Fibroblast of lung (primary cell): Measurements from ENCODE around the gene CCDC88C. TPM values are rescaled to one million over a fixed set of nuclear protein-coding genes. Genes with fewer than 3 reads are reported as not detected.
A peak's percentile ranks its signal among the peaks of the same experiment; 100 is the strongest.

ENCODE experiments used
- DNase-seq, 2 donors: peaks; one replicate each; pipeline versions ENCODE4 v3.0.0 to v3.0.0-alpha.2; 2010; ENCODE audit warnings: low read depth in 2 of 2
- H2AFZ ChIP-seq: 2 replicates; pipeline ENCODE4 v1.5.1; 2012; ENCODE audit warnings: low read length, control low read depth, inconsistent platforms
- H3K27ac ChIP-seq: 2 replicates; pipeline ENCODE4 v1.5.1; 2011; ENCODE audit warnings: low read length, control low read depth; ENCODE audit not compliant: insufficient read depth
- H3K27me3 ChIP-seq: 2 replicates; pipeline ENCODE4 v1.5.1; 2011; ENCODE audit warnings: mild to moderate bottlenecking, low read length; ENCODE audit not compliant: control insufficient read depth, insufficient read depth
- H3K36me3 ChIP-seq: 2 replicates; pipeline ENCODE4 v1.5.1; 2011; ENCODE audit warnings: low read length; ENCODE audit not compliant: control insufficient read depth, insufficient read depth
- H3K4me1 ChIP-seq: 2 replicates; pipeline ENCODE4 v1.5.1; 2011; ENCODE audit warnings: low read length; ENCODE audit not compliant: control insufficient read depth, insufficient read depth; ENCODE audit errors: extremely low read depth
- H3K4me2 ChIP-seq: 2 replicates; pipeline ENCODE4 v1.5.1; 2011; ENCODE audit warnings: low read length, control low read depth; ENCODE audit not compliant: insufficient read depth; ENCODE audit errors: extremely low read depth
- H3K4me3 ChIP-seq, 4 experiments: fragments of 200-600 bp in 1 of 4; sonication (generic) in 1 of 4; replicated peaks in 1 of 4; 2 replicates each; pipeline ENCODE4 v1.5.1; 2011 to 2016; ENCODE audit warnings: low read length in 4 of 4, low read depth in 3 of 4, mild to moderate bottlenecking in 3 of 4, control low read depth in 2 of 4, inconsistent platforms in 1 of 4, mixed read lengths in 1 of 4; ENCODE audit not compliant: insufficient read depth in 1 of 4; ENCODE audit errors: control extremely low read depth in 1 of 4
- H3K79me2 ChIP-seq: 2 replicates; pipeline ENCODE4 v1.5.1; 2012; ENCODE audit warnings: mild to moderate bottlenecking, low read length, inconsistent platforms; ENCODE audit not compliant: control insufficient read depth, insufficient read depth
- H3K9ac ChIP-seq: 2 replicates; pipeline ENCODE4 v1.5.1; 2011; ENCODE audit warnings: mild to moderate bottlenecking, low read length, control low read depth; ENCODE audit not compliant: insufficient read depth
- H3K9me3 ChIP-seq: 2 replicates; pipeline ENCODE4 v1.5.1; 2012; ENCODE audit warnings: low read depth, low read length; ENCODE audit not compliant: control insufficient read depth, insufficient read depth
- H4K20me1 ChIP-seq: 2 replicates; pipeline ENCODE4 v1.5.1; 2011; ENCODE audit warnings: low read length; ENCODE audit not compliant: control insufficient read depth, insufficient read depth; ENCODE audit errors: extremely low read depth
- EZH2 ChIP-seq: IDR thresholded peaks from 2 replicates; pipeline ENCODE4 v1.5.1; 2012; ENCODE audit warnings: low read length, control low read depth, mild to moderate bottlenecking; ENCODE audit errors: missing control alignments
- polyA plus RNA-seq, 2 donors: library from polyadenylated mRNA; depleted of rRNA in 1 of 2; stranded (reverse) in 1 of 2; unstranded in 1 of 2; fragments of >200 nt; gene quantifications; 2 replicates each; pipeline ENCODE4 v1.2.1, GENCODE V29; 2011 to 2012; ENCODE audit warnings: missing spikeins in 1 of 2
- total RNA-seq: library from RNA; depleted of rRNA; stranded (reverse); fragments of >200 nt; gene quantifications from 2 replicates; pipeline ENCODE4 v1.2.1, GENCODE V29; 2014
- TF ChIP-seq, protein P1 (sequence below), 2 donors: IDR thresholded peaks in 1 of 2; conservative IDR thresholded peaks in 1 of 2; 1 replicate in 1 of 2; 2 replicates in 1 of 2; pipeline ENCODE4 v1.5.1; 2011 to 2012; ENCODE audit warnings: low read length in 2 of 2, control low read depth in 1 of 2, inconsistent platforms in 1 of 2, low read depth in 1 of 2, mild to moderate bottlenecking in 1 of 2

CCDC88C gene
- total and polyA plus RNA-seq, 2 donors (not counting 1 experiment from before 2014, with no cell fraction given) = 0.02 to 0.17 TPM

GRCh38 chr14:91229743-91230200 lies 187.8 kb downstream of the CCDC88C start:
- no peak overlapping the region for H3K9ac ChIP-seq
- peaks cover 2% of the 10 kb centered on the region for H3K4me1 ChIP-seq
- TF ChIP-seq EZH2 = no peak
- TF ChIP-seq, protein P1, sequence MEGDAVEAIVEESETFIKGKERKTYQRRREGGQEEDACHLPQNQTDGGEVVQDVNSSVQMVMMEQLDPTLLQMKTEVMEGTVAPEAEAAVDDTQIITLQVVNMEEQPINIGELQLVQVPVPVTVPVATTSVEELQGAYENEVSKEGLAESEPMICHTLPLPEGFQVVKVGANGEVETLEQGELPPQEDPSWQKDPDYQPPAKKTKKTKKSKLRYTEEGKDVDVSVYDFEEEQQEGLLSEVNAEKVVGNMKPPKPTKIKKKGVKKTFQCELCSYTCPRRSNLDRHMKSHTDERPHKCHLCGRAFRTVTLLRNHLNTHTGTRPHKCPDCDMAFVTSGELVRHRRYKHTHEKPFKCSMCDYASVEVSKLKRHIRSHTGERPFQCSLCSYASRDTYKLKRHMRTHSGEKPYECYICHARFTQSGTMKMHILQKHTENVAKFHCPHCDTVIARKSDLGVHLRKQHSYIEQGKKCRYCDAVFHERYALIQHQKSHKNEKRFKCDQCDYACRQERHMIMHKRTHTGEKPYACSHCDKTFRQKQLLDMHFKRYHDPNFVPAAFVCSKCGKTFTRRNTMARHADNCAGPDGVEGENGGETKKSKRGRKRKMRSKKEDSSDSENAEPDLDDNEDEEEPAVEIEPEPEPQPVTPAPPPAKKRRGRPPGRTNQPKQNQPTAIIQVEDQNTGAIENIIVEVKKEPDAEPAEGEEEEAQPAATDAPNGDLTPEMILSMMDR (conservative IDR thresholded peaks at IDR 0.05 in 1 of 2, IDR thresholded peaks at IDR 0.05 in 1 of 2; ENCODE audit: low read depth in 1 of 2, low read length in 2 of 2) = no peak
- no peak overlapping the region for H3K4me3 ChIP-seq
- no peaks in the 10 kb centered on the region for H3K9me3 ChIP-seq
- H3K79me2 ChIP-seq = no peaks in the 10 kb centered on the region
- no peaks in the 10 kb centered on the region for H3K36me3 ChIP-seq
- H2AFZ ChIP-seq = no peak overlapping the region
- DNase-seq = peak in 1 of 2 donors; percentile 94
- no peaks in the 10 kb centered on the region for H3K27me3 ChIP-seq
- H4K20me1 ChIP-seq = no peaks in the 10 kb centered on the region
- H3K27ac ChIP-seq = no peak overlapping the region
- no peak overlapping the region for H3K4me2 ChIP-seq

GRCh38 chr14:91229005-91229382 lies 188.6 kb downstream of the CCDC88C start:
- Histone ChIP-seq H3K79me2 (no peaks in the 10 kb centered on the region), H3K9me3 (no peaks in the 10 kb centered on the region), H3K27ac (no peak overlapping the region), H3K27me3 (no peaks in the 10 kb centered on the region), H3K4me2 (no peak overlapping the region), H3K9ac (no peak overlapping the region), H3K4me1 (peaks cover 2% of the 10 kb centered on the region), H3K36me3 (peaks cover 2% of the 10 kb centered on the region), H2AFZ (no peak overlapping the region), H4K20me1 (no peaks in the 10 kb centered on the region), H3K4me3 (no peak overlapping the region)
- TF ChIP-seq, protein P1 (conservative IDR thresholded peaks at IDR 0.05 in 1 of 2, IDR thresholded peaks at IDR 0.05 in 1 of 2; ENCODE audit: low read depth in 1 of 2, low read length in 2 of 2) = no peak
- no peak for TF ChIP-seq EZH2
- no peak for DNase-seq

DNA sequence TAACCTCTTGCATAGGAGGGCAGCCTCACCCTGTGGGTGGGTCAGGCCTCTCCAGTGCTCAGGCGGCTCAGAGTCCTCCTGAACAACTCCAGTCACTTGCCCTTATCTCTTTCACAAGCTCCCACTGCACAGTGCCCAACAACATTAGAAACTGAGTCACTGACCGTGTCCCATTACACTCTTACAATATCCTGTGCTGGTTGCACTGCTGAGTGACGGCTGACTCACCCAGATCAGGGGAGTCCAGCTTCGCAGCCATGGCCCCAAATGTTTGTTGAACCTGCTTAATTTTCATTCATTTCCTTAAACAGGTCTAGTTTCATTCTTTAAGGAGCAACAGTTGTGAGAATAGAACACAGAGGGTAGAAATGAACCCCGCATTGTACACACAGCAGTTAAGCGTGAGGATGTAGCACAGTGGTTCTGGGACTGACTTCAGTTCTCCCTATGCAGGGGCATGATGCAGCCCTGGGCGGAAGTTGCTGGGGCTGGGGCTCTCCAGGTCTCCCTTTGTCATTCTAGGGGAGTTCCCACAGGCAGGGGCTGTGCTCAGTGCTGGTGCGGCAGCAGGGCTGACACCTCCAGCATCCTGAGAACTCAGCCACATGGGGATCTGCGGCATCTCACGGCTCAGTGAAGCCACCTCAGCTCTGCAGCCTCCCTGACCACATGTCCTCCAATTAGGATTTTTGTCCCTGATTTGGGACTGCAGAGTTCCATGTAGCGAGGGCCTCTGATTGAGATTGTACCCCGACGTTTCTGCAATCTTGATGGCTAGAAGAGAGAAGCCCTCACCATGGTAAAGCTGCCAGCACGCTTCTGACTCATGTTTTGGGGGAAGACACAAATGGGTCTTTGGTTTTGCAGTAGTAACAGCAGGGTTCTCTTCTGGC lies 189.3 kb downstream of the CCDC88C start:
- Histone ChIP-seq H3K4me3 (no peak overlapping the region), H3K4me2 (no peak overlapping the region), H3K36me3 (peaks cover 2% of the 10 kb centered on the region), H3K9ac (no peak overlapping the region), H3K9me3 (no peaks in the 10 kb centered on the region), H4K20me1 (no peaks in the 10 kb centered on the region), H3K4me1 (peaks cover 2% of the 10 kb centered on the region), H3K79me2 (no peaks in the 10 kb centered on the region), H2AFZ (no peak overlapping the region), H3K27ac (no peak overlapping the region), H3K27me3 (no peaks in the 10 kb centered on the region)
- no peak for TF ChIP-seq EZH2
- TF ChIP-seq, protein P1 (conservative IDR thresholded peaks at IDR 0.05 in 1 of 2, IDR thresholded peaks at IDR 0.05 in 1 of 2; ENCODE audit: low read depth in 1 of 2, low read length in 2 of 2) = no peak
- peak; percentile 62 to 88 for DNase-seq
